Measurements from ENCODE around the gene UBA7.
"Not testable (repeated sequence)": the region's sequence is repeated elsewhere in the genome, so short reads cannot be mapped to it uniquely, and the experiment has no call there.

Gene UBA7, protein sequence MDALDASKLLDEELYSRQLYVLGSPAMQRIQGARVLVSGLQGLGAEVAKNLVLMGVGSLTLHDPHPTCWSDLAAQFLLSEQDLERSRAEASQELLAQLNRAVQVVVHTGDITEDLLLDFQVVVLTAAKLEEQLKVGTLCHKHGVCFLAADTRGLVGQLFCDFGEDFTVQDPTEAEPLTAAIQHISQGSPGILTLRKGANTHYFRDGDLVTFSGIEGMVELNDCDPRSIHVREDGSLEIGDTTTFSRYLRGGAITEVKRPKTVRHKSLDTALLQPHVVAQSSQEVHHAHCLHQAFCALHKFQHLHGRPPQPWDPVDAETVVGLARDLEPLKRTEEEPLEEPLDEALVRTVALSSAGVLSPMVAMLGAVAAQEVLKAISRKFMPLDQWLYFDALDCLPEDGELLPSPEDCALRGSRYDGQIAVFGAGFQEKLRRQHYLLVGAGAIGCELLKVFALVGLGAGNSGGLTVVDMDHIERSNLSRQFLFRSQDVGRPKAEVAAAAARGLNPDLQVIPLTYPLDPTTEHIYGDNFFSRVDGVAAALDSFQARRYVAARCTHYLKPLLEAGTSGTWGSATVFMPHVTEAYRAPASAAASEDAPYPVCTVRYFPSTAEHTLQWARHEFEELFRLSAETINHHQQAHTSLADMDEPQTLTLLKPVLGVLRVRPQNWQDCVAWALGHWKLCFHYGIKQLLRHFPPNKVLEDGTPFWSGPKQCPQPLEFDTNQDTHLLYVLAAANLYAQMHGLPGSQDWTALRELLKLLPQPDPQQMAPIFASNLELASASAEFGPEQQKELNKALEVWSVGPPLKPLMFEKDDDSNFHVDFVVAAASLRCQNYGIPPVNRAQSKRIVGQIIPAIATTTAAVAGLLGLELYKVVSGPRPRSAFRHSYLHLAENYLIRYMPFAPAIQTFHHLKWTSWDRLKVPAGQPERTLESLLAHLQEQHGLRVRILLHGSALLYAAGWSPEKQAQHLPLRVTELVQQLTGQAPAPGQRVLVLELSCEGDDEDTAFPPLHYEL

DNA sequence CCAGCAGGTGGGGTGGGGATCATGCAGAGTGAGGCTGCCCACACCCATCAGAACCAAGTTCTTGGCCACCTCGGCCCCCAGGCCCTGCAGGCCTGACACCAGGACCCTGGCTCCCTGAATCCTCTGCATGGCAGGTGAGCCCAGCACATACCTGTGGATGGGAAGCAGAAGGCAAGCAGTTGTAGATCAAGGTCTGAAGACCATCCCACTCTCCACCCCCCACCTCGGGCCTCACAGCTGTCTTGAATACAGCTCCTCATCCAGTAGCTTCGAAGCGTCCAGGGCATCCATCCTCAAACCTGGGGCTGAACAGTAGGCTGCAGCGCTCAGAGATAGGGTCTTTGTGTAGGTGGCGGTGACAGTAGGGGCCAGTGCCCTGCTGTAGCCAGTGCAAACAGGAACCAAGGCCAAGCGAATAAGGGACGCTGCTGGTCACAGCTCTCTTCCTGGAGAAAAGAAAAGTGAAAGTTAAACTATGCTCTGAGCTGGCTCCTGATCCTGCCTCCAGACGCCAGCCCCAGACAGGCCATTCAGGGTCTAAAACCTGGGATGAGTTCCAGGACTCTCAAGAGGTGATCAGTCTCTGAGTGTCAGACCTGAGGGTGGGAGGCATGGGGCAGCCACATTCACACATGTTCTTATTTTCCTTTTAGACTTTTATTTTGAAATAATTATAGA lies at the start of gene UBA7:
UBA7 (minus strand) TSS at position 457 of the 678 bp plus-strand sequence; CDS start at position 291, 166 bp downstream.
- peak; percentile 54 for DNase-seq

DNA sequence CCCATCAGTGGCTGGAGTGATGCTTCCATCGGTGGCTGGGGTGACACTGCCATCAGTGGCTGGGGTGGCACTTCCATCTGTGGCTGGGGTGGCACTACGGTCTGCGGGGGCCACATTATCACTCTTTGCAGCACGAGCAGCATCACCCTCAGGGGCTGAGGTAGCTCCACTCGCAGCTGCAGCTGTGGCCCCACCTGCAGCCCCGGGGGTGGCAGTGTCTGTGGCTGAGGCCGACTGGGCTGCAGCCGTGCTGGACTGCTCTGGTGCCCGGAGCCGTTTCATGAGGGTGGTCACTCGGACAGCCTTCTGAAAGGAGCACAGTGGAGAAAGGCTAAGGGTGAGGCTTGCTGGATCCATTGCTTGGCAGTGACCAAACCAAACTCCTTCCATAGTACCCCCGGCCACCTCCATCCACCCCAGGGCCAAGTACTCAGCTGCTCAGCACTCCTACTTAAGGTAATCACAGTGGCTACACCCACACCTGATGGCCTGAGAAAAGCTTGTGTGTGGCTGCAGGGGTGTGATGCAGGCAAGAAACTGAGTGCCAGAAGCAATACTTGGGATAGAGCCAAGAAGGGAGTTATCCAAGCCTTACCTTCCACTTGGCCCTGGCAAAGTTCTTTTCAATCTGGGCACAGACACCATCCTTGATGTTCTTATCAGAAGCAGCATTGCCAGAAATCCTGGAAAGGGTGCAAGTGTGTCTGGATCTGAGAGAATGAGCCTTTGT lies 46.0 kb upstream of the UBA7 start:
- DNase-seq, result no peak

DNA sequence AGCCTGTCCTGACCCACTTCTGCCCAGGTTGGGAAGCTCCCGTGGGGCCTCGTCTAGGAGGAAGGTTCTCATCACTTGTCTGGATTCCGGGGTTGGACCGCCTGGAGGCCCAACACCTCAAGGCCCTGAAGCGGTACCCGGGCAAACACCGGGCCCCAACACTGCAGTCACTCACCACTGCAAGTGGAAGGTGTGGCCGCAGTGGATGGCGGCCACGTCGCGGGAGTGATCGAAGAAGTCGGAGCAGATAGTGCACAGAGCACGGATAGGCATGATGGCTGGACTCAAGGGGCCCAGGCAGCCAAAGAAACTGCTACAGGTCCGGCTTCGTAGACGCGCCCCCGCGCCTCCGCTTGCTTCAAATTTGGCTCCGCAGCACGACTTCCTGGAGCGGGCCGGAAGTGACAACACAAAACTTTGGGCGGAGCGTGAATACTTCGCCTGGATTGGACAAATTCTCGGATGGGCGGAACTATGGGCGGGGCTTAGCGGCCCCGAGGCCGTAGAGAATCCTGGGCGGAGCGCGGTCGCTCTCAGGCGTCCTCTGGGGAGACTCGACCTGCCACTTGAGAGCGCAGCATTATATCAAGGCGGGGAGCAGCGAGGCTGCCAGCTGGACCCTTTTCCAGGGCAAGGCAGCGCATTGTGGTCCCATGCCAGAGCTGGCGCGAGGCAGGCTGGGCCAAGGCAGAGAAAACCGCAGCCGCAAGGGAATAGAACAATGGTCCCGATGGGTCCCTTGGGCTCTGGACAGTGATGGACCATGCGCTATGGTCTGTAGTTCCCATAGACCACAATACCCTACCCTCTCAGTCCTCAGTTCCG lies 42.6 kb upstream of the UBA7 start, which contains the start of gene TRAIP:
TRAIP (minus strand) TSS at position 384 of the 825 bp plus-strand sequence; CDS start at position 273, 111 bp downstream.
- peak; percentile 96 for DNase-seq

DNA sequence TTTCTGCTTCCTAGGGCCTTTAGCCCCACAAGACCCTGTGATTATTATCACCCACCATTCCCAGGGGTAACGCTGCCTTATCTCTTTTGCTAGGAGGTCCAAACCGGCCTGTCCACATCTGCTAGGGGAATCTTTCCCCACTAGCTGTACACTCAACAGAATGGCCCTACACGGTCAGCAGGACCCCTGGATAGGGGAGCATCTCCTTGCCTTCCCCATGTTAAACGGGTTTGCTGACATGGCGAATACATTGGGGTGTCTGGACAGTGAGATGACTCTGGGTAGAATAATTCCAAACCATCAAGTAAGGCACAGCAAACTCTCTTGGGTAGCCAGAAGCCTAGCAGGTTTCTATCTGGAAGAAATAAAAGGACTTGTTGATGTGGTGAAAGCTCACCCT lies 41.9 kb upstream of the UBA7 start:
- DNase-seq, result no peak

DNA sequence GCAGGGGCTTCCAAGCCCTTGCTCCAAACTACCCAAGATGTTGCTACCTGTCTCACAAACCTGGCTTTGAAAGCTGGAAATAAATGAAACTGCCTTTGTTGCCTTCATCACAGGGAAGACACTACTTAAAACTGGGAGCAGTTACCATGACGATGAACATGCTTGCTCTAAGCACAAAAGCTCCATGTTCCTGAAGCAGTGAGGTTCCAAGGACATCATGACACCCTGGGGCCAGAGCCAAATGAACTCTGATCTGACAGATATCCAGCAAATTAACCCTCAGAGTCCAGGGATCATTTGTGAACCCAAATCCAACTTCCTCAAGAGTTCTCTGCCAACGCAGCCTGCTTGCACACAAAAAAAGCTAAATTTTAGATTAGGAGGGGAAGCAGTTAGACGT lies 31.9 kb upstream of the UBA7 start:
- DNase-seq, result no peak

DNA sequence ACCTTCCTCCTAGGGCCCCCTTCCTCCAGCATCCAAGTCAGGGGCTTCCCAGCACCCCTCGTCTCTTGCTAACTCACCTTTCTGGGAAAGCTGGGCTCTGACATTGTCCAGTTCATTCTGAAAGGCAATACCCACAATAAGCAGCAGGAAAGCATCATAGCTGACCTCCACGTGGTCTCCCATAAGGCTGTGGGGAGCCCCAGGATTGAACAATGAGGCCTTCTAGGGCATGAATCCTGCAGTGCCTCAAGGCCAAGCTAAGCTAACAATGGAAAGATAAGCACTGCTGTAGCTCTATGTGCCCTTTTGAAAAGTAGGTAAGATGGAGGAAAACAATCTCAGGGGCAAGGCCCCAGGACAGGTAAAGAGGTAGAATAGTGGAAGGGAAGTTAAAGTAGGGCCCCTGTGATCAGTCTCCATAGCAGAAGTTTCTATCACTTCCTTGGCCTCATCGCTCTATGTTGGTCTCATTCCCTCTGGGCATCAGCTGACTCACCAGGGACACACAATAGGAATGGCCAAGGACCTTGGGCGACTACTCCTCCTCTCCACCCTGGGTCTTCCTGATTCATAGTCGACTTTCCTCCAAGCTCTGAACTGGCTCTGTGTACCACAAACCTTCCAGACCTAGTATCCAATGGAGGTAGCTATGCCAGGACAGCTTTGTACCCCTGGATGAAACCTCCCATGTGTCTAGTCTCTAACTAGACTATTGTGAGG lies 30.9 kb upstream of the UBA7 start:
- DNase-seq, result no peak

DNA sequence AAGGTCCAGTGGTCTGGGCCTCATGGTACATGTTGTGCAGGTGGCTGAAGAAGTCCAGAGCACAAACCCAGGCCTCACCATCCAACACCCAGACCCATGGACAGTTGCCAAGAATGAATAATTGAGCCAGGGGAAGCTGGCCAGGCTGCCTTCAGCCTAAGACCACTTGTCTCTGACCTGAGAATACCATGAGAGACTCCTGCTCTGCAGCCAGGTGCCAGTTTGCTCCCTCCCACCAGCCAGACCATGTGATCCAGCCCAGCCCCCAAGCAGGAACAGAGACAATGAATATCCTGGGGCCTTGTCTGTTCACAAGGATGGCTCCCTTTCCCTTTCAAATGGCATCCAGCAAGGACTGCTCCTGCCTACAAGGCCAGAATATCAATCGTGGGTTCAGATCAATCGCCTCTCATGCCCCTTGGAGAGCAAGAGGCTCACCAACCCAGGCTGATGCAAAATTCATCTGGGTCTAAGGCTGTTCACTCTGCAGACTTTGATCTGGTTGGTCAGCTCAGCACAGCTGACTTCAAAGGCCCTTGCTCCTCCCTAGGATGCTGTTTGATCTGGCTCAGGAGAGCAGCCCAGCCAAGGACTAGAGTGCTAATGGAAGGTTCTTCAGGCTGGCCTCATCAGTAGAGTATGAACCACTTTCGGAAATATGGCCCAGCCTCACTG lies 29.2 kb upstream of the UBA7 start:
- DNase-seq, result no peak

DNA sequence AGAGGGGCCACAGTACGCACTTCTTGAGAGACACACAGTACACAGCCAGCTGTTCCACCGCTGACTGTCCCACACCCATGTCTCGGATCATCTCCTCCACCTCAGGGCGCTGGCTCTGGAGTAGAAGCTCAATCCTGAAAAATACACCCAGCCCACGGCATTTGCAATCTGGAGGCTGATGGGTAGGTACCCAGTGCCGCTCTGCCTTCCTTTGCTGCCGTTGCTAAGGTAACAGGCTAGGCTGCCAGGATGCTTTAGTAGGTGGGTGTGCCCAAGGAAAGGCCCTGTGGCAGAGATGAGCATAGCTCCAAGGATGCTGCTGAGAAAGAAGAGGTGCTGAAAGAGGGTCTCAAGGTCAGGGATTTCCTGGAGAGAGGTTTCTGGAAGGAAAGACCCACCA lies 28.1 kb upstream of the UBA7 start:
- DNase-seq, result no peak

DNA sequence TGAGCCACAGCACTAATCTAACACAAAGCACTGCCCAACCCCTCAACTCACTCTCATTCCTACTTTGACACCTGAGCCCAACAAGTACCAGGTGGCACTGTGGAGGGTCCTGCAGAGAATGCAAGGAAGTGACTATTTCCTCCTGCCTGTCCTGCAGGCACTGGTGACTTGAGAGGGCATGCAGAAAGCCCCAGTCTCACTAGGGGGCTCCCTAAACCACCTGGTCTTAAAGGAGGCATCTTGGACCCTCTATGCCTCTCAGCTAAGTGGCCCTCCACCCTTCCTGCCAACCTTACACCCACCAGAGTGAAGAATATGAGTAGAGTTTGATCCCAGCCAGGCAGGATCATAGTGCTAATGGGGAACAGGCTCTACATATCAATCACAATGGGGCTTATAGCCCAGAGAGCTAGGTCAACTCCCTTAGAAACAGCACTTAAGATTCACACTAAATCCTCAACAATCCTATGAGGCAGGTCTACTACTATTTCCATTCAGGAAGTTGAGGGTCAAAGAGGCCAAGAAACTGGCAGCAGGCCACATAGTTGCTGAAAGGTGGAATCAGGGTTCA lies 27.5 kb upstream of the UBA7 start:
- DNase-seq, result peak; percentile 8

DNA sequence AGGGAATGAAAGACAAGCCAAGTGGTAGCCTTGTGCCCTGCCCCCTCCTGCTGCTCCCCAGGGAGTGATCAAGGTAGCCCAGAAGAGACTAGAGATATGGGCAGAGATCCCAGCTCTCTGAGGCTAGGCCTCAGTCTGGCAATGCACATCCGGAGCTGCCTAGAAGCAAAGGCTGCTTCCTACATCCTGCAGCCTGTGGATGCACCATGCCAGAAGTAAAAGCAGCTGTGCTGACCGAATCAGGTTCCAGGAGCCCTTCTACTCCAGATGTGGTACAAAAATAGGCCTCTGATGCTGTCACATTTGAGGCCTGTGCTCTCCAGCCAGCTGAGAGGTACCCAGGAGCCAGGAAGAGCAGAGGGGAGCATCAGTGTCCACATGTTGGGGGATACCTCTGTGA lies 26.6 kb upstream of the UBA7 start:
- no peak for DNase-seq

DNA sequence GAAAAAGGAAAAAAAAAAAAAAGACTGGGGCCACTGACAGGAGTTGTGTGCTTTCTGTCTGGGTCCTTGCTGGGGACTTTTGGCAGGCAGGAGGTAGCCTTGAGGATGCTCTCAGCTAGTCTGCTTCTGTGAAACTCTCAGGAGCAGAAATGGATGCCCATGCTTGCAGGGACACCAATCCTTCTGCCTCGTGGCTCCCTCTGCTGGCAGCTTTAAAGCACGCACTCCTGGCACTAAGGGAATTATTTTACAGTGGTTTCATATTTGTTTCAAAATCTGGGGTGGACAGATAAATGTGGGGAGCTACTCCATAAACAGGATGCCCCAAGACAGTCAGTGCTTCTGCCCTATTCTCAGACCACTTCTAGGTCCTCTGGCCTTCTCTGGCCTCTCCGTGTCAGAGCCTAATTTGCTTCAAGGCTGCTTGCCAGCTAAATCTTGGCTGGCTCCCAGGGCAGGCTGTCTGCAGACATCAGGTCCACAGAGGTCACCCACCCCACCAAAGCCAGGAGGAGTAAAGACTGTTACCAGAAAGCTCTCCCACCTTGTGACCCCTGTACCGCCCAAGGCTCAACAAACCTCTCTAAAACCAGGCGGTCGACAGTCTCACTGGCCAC lies 25.5 kb upstream of the UBA7 start:
- DNase-seq, result peak; percentile 86

DNA sequence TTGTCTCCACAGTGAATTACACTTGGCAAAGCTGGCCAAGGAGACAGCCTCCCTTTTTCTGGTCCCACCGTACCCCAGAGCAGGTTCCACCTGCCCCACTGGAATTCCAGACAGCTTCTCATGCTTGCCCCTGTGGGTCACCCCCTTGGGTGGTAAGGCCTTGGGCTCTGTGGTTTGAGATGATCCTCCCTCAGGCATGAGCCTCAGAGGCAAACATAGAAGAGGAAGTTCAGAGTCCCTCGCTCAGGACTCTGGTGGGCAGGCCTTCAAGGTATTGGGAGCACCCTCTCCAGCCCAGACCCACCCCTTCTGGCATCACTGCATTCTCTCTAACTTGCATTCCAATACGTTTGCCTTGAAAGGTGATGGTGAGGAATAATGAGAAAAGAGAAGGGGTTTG lies 17.6 kb upstream of the UBA7 start:
- no peak for DNase-seq

DNA sequence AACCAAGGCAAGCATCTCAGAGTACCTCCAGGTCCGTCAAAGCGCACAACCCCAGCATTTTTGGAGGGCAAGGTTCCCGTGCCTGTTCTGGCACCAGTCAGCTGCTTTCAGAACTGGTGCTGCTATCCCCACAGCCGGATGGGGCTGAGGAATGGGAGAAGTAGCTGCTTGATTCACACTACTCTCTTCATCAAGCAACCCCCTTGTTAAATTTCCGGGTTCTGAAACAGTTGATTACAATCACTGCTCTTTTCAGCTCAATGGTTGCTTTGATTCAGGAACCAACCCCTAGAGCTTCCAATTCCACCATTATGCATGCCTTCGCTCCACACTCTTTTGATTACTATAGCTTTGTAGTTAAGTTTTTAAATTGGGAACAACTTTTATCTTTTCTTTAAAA lies 12.3 kb upstream of the UBA7 start:
- no peak for DNase-seq

DNA sequence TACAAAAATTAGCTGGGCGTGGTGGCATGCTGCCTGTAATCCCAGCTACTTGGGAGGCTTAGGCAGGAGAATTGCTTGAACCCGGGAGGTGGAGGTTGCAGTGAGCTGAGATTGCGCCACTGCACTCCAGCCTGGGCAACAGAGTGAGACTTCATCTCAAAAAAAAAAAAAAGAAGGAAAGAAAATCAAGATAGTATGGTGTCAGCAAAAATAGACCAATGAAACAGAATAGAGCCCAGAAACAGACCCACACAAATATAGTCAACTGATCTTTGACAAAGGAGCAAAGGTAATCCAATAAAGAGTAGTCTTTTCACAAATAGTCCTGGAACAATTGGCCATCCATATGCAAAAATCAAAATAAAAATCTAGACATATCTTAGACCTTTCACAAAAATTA lies 9.4 kb upstream of the UBA7 start:
- not testable (repeated sequence) for DNase-seq

DNA sequence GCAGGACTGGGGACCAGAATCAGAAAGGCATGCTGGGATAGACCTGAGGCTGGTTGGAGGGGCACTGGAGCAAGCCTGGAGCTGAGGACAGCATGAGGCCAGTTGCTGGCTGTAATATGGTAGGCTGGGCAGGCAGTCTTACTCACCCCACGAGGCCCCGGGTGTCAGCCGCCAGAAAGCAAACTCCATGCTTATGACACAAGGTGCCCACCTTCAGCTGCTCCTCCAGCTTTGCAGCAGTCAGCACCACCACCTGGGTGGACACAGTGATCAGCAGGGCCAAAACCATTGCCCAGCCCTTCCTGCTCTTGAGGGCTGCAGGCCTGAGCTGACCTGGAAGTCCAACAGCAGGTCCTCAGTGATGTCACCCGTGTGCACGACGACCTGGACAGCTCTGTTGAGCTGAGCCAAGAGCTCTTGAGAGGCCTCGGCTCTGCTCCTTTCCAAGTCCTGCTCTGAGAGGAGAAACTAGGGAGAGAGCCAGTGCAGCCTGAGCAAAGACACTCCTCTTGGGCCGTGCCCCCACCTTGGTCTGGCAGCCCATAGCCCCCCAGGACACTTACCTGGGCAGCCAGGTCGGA lies 747 bp downstream of the UBA7 start:
- no peak for DNase-seq

DNA sequence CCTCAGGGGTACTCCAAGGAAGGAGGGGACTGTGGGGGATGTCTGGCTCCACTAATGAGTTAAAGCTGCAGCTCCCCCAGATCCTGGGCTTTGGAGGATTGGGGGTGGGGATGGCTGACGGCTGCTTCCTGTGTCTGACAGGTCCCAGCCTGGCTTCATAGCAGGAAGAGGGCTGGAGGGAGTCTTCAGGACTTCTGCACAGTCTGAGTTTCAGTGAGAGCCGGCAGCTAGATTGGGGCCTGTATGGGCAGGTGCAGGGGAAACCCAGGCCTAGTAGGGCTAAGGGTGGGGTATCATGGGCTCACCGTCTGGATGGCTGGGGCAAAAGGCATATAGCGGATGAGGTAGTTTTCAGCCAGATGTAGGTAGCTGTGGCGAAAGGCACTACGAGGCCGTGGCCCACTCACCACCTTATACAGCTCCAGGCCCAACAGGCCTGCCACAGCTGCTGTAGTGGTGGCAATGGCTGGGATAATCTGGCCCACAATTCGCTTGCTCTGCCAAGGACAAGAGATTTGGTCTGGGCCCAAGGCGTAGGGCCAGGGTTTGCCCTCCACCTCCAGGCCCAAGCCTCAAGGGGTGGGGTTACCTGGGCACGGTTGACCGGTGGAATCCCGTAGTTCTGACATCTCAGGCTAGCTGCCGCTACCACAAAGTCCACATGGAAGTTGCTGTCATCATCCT lies 6.2 kb downstream of the UBA7 start:
- no peak for DNase-seq

DNA sequence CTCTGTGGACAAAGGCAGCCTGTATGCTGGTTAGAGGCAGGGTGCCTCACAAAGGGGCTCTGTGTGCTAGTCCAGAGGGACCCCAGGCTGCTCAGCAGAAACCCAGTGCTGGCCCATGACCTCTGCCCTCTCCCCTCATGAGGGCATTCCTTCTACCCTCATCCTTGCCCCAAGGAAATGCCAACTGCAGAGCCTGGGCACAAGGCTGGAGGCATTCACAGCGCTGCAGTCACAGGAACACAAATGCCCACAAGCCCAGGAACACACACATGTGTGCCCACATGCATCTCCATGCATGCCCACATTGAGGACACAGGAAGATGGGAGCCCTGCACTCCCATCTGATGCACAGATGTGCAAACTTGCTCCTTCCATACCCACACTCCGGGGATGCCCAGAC lies 6.9 kb downstream of the UBA7 start:
- no peak for DNase-seq

Measured in CD4-positive, alpha-beta T cell treated with Interleukin-10 for 1 hour (primary cell).